PFSK-1 (cell line): ENCODE measurements around the gene CAPN3.

ENCODE experiments used
- FOXP2 ChIP-seq: optimal IDR thresholded peaks from 2 replicates; pipeline ENCODE3; 2011; ENCODE audit warnings: borderline replicate concordance, control low read depth, inconsistent platforms; ENCODE audit not compliant: insufficient read depth; ENCODE audit errors: extremely low read length, extremely low read depth
- POLR2AphosphoS5 ChIP-seq: IDR thresholded peaks from 2 replicates; pipeline ENCODE4 v1.6.1; 2012; ENCODE audit warnings: low read depth, mild to moderate bottlenecking, control low read depth, low read length, moderate library complexity
- SIN3A ChIP-seq: IDR thresholded peaks from 2 replicates; pipeline ENCODE4 v1.6.1; 2012; ENCODE audit warnings: mild to moderate bottlenecking, low read length, moderate library complexity, borderline replicate concordance; ENCODE audit not compliant: insufficient read depth
- TAF1 ChIP-seq: IDR thresholded peaks from 2 replicates; pipeline ENCODE4 v1.6.1; 2012; ENCODE audit warnings: low read length, control low read depth, borderline replicate concordance; ENCODE audit not compliant: insufficient read depth
- TF ChIP-seq, protein P1 (sequence below), 2 experiments: IDR thresholded peaks; 2 replicates each; pipeline versions ENCODE4 v1.6.1 to v1.8.0; 2011 to 2012; ENCODE audit warnings: low read depth in 2 of 2, low read length in 2 of 2, control low read depth in 1 of 2, inconsistent platforms in 1 of 2, mild to moderate bottlenecking in 1 of 2, moderate library complexity in 1 of 2; ENCODE audit not compliant: insufficient read depth in 1 of 2

The CAPN3 gene

DNA sequence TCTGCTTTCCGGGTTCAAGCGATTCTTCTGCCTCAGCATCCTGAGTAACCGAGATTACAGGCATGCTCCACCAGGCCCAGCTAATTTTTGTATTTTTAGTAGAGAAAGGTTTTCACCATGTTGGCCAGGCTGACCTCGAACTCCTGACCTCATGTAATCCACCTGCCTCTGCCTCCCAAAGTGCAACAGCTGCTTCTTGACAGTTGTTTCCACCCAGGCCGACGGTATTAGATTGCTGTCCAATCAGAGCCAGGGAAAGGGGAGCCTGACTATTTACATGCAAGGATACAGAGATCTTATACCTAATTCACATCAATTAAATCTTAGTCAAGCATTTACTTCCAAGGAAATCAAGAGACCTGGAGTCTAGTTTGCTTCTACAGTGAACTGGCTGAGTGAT, 4.0 kb upstream of the CAPN3 start:
- TF ChIP-seq, protein P1, sequence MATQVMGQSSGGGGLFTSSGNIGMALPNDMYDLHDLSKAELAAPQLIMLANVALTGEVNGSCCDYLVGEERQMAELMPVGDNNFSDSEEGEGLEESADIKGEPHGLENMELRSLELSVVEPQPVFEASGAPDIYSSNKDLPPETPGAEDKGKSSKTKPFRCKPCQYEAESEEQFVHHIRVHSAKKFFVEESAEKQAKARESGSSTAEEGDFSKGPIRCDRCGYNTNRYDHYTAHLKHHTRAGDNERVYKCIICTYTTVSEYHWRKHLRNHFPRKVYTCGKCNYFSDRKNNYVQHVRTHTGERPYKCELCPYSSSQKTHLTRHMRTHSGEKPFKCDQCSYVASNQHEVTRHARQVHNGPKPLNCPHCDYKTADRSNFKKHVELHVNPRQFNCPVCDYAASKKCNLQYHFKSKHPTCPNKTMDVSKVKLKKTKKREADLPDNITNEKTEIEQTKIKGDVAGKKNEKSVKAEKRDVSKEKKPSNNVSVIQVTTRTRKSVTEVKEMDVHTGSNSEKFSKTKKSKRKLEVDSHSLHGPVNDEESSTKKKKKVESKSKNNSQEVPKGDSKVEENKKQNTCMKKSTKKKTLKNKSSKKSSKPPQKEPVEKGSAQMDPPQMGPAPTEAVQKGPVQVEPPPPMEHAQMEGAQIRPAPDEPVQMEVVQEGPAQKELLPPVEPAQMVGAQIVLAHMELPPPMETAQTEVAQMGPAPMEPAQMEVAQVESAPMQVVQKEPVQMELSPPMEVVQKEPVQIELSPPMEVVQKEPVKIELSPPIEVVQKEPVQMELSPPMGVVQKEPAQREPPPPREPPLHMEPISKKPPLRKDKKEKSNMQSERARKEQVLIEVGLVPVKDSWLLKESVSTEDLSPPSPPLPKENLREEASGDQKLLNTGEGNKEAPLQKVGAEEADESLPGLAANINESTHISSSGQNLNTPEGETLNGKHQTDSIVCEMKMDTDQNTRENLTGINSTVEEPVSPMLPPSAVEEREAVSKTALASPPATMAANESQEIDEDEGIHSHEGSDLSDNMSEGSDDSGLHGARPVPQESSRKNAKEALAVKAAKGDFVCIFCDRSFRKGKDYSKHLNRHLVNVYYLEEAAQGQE (IDR thresholded peaks at IDR 0.05; ENCODE audit: insufficient read depth in 1 of 2, low read depth in 2 of 2, low read length in 2 of 2), result no peak
- no peak for TF ChIP-seq TAF1
- no peak for TF ChIP-seq POLR2AphosphoS5
- TF ChIP-seq SIN3A, result no peak
- TF ChIP-seq FOXP2, result no peak

DNA sequence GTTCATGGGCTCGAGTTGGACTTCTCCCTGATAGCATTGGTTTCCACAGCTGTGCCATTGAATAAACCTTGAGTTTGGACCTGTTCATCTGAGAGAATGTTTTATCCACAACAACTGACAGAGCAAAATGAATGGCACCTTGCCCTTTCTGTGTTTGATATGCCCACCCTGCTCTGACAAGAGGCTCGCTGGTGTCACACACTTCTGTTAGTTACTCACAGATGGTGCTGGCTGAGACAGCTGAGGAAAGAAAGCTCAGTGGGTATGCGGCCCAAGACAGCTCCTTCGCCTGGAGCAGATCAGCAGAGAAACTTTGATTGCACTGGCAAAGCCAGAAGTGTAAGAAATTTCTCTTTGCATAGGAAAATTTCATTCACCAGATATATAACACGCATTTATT, 2.5 kb upstream of the CAPN3 start:
- no peak for TF ChIP-seq TAF1
- TF ChIP-seq SIN3A, result no peak
- no peak for TF ChIP-seq FOXP2
- TF ChIP-seq, protein P1 (IDR thresholded peaks at IDR 0.05; ENCODE audit: insufficient read depth in 1 of 2, low read depth in 2 of 2, low read length in 2 of 2), result no peak
- no peak for TF ChIP-seq POLR2AphosphoS5

DNA sequence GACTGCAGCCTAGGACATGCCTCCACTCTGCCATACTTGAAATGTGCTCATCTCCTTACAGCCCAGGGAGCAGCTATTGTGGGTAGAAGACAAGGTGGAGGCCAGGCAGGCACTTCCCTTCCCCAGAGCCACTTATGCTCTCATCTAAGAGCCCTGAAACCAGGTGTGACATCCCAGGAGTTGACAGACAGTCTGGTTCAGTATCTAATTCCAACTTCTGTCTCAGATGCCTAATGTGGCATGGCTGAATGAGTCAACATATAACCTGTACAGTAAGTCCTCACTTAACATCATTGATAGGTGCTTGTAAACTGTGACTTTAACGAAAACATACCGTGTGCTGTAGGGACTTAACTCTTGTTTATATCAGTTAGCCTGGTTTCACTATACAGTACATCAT, 1.2 kb upstream of the CAPN3 start:
- TF ChIP-seq, protein P1 (IDR thresholded peaks at IDR 0.05; ENCODE audit: insufficient read depth in 1 of 2, low read depth in 2 of 2, low read length in 2 of 2), result no peak
- TF ChIP-seq TAF1 (no peak), POLR2AphosphoS5 (no peak), SIN3A (no peak), FOXP2 (no peak)

DNA sequence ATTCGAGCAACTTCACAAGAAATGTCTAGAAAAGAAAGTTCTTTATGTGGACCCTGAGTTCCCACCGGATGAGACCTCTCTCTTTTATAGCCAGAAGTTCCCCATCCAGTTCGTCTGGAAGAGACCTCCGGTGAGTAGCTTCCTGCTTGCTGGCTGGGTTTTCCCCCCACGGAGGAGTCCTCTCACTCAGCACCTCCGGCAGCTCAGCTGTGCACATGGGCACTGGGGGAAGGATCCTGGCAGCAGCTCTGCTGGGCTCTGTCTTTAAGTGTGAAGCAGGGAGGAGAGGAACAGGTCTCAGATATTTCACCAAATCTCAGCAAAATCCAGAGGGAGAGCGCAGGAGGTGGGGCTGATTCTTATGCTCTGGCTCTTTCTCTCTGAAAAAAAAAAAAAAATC, 684 bp downstream of the CAPN3 start:
- TF ChIP-seq, protein P1 (IDR thresholded peaks at IDR 0.05; ENCODE audit: insufficient read depth in 1 of 2, low read depth in 2 of 2, low read length in 2 of 2), result no peak
- no peak for TF ChIP-seq FOXP2
- no peak for TF ChIP-seq TAF1

DNA sequence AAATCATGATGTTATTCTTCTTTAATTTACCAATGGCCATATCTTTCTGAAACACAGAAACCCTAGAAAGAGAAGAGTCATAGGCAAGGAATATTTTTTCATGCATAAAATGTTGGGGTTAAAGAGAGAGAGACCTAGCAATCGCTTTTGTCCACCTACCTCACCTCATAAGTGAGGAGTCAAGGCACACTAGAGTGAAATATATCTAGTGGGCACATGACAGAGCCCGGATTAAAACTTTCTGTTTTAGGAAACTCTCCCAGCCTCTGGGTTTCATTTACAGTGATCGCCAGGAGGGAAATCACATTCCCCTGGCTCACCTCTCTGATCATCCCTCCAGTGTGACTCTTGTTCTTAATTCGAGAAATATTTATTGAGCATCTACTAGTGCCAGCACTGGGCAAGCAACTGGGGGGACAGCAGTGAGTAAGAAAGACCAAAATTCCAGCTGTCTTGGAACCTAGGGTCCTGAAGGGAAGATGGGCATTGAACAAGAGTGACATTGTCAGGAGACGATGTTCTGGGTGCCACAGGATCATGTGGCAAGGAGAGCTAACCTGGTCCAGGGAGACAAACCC, 1.3 kb downstream of the CAPN3 start:
- TF ChIP-seq, protein P1 (IDR thresholded peaks at IDR 0.05; ENCODE audit: insufficient read depth in 1 of 2, low read depth in 2 of 2, low read length in 2 of 2), result no peak
- TF ChIP-seq TAF1 (no peak), POLR2AphosphoS5 (no peak), SIN3A (no peak), FOXP2 (no peak)
